ENCODE results near the gene CAND2.
"Not testable (repeated sequence)": the region's sequence is repeated elsewhere in the genome, so short reads cannot be mapped to it uniquely, and the experiment has no call there.

Gene CAND2

GRCh38 chr3:12780751-12781150 lies 15.7 kb upstream of the CAND2 start:
- FAIRE-seq = no peak
- TF ChIP-seq POLR2A (IDR thresholded peaks at IDR 0.05; ENCODE audit: low read depth, low read length) = no peak
- TF ChIP-seq POLR2AphosphoS5 (IDR thresholded peaks at IDR 0.05; ENCODE audit: low read depth, low read length) = no peak

GRCh38 chr3:12782172-12782815 lies 14.2 kb upstream of the CAND2 start:
- no peak for DNase-seq (ENCODE audit: insufficient read length, low spot score)
- no peak for TF ChIP-seq POLR2AphosphoS5 (IDR thresholded peaks at IDR 0.05; ENCODE audit: low read depth, low read length)
- FAIRE-seq = no peak

More at GRCh38 chr3:12780751-12781150, 15.7 kb upstream of the CAND2 start:
- DNase-seq (ENCODE audit: insufficient read length, low spot score) = no peak

GRCh38 chr3:12785096-12785495 lies 11.4 kb upstream of the CAND2 start:
- no peak for FAIRE-seq
- TF ChIP-seq PAX5 (IDR thresholded peaks at IDR 0.05; ENCODE audit: insufficient read depth, low read length, severe bottlenecking) (no peak), POLR2AphosphoS5 (IDR thresholded peaks at IDR 0.05; ENCODE audit: low read depth, low read length) (no peak), SPI1 (IDR thresholded peaks at IDR 0.05; ENCODE audit: low read depth, low read length) (no peak), TAF1 (IDR thresholded peaks at IDR 0.05; ENCODE audit: low read depth, low read length) (no peak)

GRCh38 chr3:12787346-12787745 lies 9.1 kb upstream of the CAND2 start:
- DNase-seq (ENCODE audit: insufficient read length, low spot score); FAIRE-seq: not testable (repeated sequence)

More at GRCh38 chr3:12785096-12785495, 11.4 kb upstream of the CAND2 start:
- DNase-seq (ENCODE audit: insufficient read length, low spot score) = no peak

GRCh38 chr3:12787967-12788690 lies 8.4 kb upstream of the CAND2 start:
- DNase-seq (ENCODE audit: insufficient read length, low spot score); FAIRE-seq: not testable (repeated sequence)

- DNase-seq (ENCODE audit: insufficient read length, low spot score) (no peak), FAIRE-seq (no peak)
- no peak for TF ChIP-seq POLR2A (IDR thresholded peaks at IDR 0.05; ENCODE audit: low read depth, low read length)
- no peak for TF ChIP-seq PAX5 (IDR thresholded peaks at IDR 0.05; ENCODE audit: insufficient read depth, low read length, severe bottlenecking)
- TF ChIP-seq TAF1 (IDR thresholded peaks at IDR 0.05; ENCODE audit: low read depth, low read length) = no peak
- TF ChIP-seq POU2F2 (IDR thresholded peaks at IDR 0.05; ENCODE audit: low read depth, low read length) = no peak
- TF ChIP-seq POLR2AphosphoS5 (IDR thresholded peaks at IDR 0.05; ENCODE audit: low read depth, low read length) = no peak
- TF ChIP-seq SPI1 (IDR thresholded peaks at IDR 0.05; ENCODE audit: low read depth, low read length) = no peak
Observed at GRCh38 chr3:12791430-12791829, 5.0 kb upstream of the CAND2 start.

GRCh38 chr3:12793701-12794100 lies 2.8 kb upstream of the CAND2 start:
- DNase-seq (ENCODE audit: insufficient read length, low spot score) (no peak), FAIRE-seq (no peak)
- TF ChIP-seq PAX5 (IDR thresholded peaks at IDR 0.05; ENCODE audit: insufficient read depth, low read length, severe bottlenecking) = no peak
- TF ChIP-seq POLR2A (IDR thresholded peaks at IDR 0.05; ENCODE audit: low read depth, low read length) = no peak
- no peak for TF ChIP-seq POLR2AphosphoS5 (IDR thresholded peaks at IDR 0.05; ENCODE audit: low read depth, low read length)
- TF ChIP-seq SPI1 (IDR thresholded peaks at IDR 0.05; ENCODE audit: low read depth, low read length) = no peak
- no peak for TF ChIP-seq POU2F2 (IDR thresholded peaks at IDR 0.05; ENCODE audit: low read depth, low read length)
- TF ChIP-seq TAF1 (IDR thresholded peaks at IDR 0.05; ENCODE audit: low read depth, low read length) = no peak

GRCh38 chr3:12797124-12797891 lies 828 bp downstream of the CAND2 start:
- FAIRE-seq (no peak), DNase-seq (ENCODE audit: insufficient read length, low spot score) (no peak)
- TF ChIP-seq TAF1 (IDR thresholded peaks at IDR 0.05; ENCODE audit: low read depth, low read length) (no peak), POU2F2 (IDR thresholded peaks at IDR 0.05; ENCODE audit: low read depth, low read length) (no peak)

- TF ChIP-seq POLR2A (IDR thresholded peaks at IDR 0.05; ENCODE audit: low read depth, low read length) = no peak
- no peak for TF ChIP-seq TAF1 (IDR thresholded peaks at IDR 0.05; ENCODE audit: low read depth, low read length)
- TF ChIP-seq POLR2AphosphoS5 (IDR thresholded peaks at IDR 0.05; ENCODE audit: low read depth, low read length) = no peak
- peak; percentile 61 for TF ChIP-seq SPI1 (IDR thresholded peaks at IDR 0.05; ENCODE audit: low read depth, low read length)
- no peak for TF ChIP-seq PAX5 (IDR thresholded peaks at IDR 0.05; ENCODE audit: insufficient read depth, low read length, severe bottlenecking)
- no peak for TF ChIP-seq POU2F2 (IDR thresholded peaks at IDR 0.05; ENCODE audit: low read depth, low read length)
- no peak for FAIRE-seq
- no peak for DNase-seq (ENCODE audit: insufficient read length, low spot score)
Observed at GRCh38 chr3:12797892-12798558, 1.5 kb downstream of the CAND2 start.

GRCh38 chr3:12798559-12799179 lies 2.2 kb downstream of the CAND2 start:
- TF ChIP-seq POLR2AphosphoS5 (IDR thresholded peaks at IDR 0.05; ENCODE audit: low read depth, low read length) (no peak), PAX5 (IDR thresholded peaks at IDR 0.05; ENCODE audit: insufficient read depth, low read length, severe bottlenecking) (no peak), POLR2A (IDR thresholded peaks at IDR 0.05; ENCODE audit: low read depth, low read length) (no peak), SPI1 (IDR thresholded peaks at IDR 0.05; ENCODE audit: low read depth, low read length) (no peak)
- DNase-seq (ENCODE audit: insufficient read length, low spot score) = no peak
- FAIRE-seq = no peak
